Left lung (tissue), 10 donors: Measurements from ENCODE around the gene SLC45A1. TPM values are rescaled to one million over a fixed set of nuclear protein-coding genes. Genes with fewer than 3 reads are reported as not detected.
A peak's percentile ranks its signal among the peaks of the same experiment; 100 is the strongest.

Source experiments
- ATAC-seq: fragments of 200-7000 bp; cut with Tn5 transposase; one replicate; pipeline ENCODE4 v1.9.1; 2020; ENCODE audit warnings: moderate library complexity
- DNase-seq, 4 donors: peaks; one replicate each; pipeline ENCODE4 v3.0.0-alpha.2; 2013 to 2020
- H3K27ac ChIP-seq, 2 donors: fragments of 200-600 bp; sonication (generic) in 1 of 2; one replicate each; pipeline versions ENCODE4 v1.5.0 to v1.8.0; 2020 to 2021
- H3K27me3 ChIP-seq, 2 donors: fragments of 200-600 bp; sonication (generic) in 1 of 2; one replicate each; pipeline versions ENCODE4 v1.5.0 to v1.8.0; 2020 to 2021
- H3K36me3 ChIP-seq, 2 donors: fragments of 200-600 bp; sonication (generic) in 1 of 2; one replicate each; pipeline versions ENCODE4 v1.5.0 to v1.8.0; 2020 to 2021
- H3K4me1 ChIP-seq, 2 donors: fragments of 200-600 bp; one replicate each; pipeline ENCODE4 v1.8.0; 2021
- H3K4me3 ChIP-seq, 2 donors: fragments of 200-600 bp; sonication (generic) in 1 of 2; one replicate each; pipeline versions ENCODE4 v1.5.0 to v1.8.0; 2020 to 2021; ENCODE audit warnings: mild to moderate bottlenecking in 1 of 2
- H3K9me3 ChIP-seq, 2 donors: fragments of 200-600 bp; sonication (generic) in 1 of 2; one replicate each; pipeline versions ENCODE4 v1.5.0 to v1.8.0; 2020 to 2021
- CTCF ChIP-seq, 2 donors: fragments of 200-600 bp; sonication (generic) in 1 of 2; IDR thresholded peaks; one replicate each; pipeline versions ENCODE4 v1.5.0 to v1.8.0; 2021; ENCODE audit warnings: antibody characterized with exemption in 2 of 2
- intact Hi-C, 2 donors: fragments of 100-400 bp; cut with DNase I; formaldehyde crosslinking; loops; one replicate each; pipeline versions ENCODE4 v1.11.2 to v1.14.2; 2022
- polyA plus RNA-seq, 6 donors: library from polyadenylated mRNA; unstranded; fragments of 120-200 nt; gene quantifications; one replicate each; pipeline ENCODE4 v1.2.1, GENCODE V29; 2013; ENCODE audit not compliant: insufficient read length in 6 of 6
- total RNA-seq, 2 donors: library from RNA; stranded (reverse); fragmentation: NEBNext Ultra II Directional; extraction: Animal tissue kit (Norgen Biotek cat#: 25700); gene quantifications; one replicate each; pipeline ENCODE4 v1.2.1, GENCODE V29; 2021
- donor health status: DM: no; HTN: yes; CAD: no.
- donor health status: DM: no; HTN: no; CAD: no.

SLC45A1 gene
- total and polyA plus RNA-seq, 8 donors: 0.51 to 1.4 (median 0.80) TPM

- no peak overlapping the region for H3K4me3 ChIP-seq
- peak overlapping the region in 1 of 2 donors; percentile 53 for H3K27ac ChIP-seq
- peak; percentile 44 to 60 for TF ChIP-seq CTCF (IDR thresholded peaks at IDR 0.05)
- H3K9me3 ChIP-seq: no peaks in the 10 kb centered on the region
- intact Hi-C loops: loop anchor here in 1 of 2 donors (10.0 kb wide), 1 partner anchor 337 kb away; no protein-coding TSS in a partner anchor
- DNase-seq: no peak
- peaks cover 0 to 45% of the 10 kb centered on the region in 2 donors for H3K36me3 ChIP-seq
- peaks cover 3 to 9% of the 10 kb centered on the region in 2 donors for H3K4me1 ChIP-seq
- ATAC-seq: peak; percentile 12
- H3K27me3 ChIP-seq: no peaks in the 10 kb centered on the region
Measured at GRCh38 chr1:8351693-8352470, 34.0 kb downstream of the SLC45A1 start.

GRCh38 chr1:8352471-8352845, 34.5 kb downstream of the SLC45A1 start:
- Histone ChIP-seq H3K36me3 (peaks cover 0 to 50% of the 10 kb centered on the region in 2 donors), H3K27ac (peak overlapping the region in 1 of 2 donors; percentile 53), H3K4me3 (no peak overlapping the region), H3K9me3 (no peaks in the 10 kb centered on the region), H3K27me3 (no peaks in the 10 kb centered on the region), H3K4me1 (peaks cover 3 to 9% of the 10 kb centered on the region in 2 donors)
- DNase-seq (no peak), ATAC-seq (no peak)
- intact Hi-C loops: loop anchor here in 1 of 2 donors (10.0 kb wide), 1 partner anchor 338 kb away; no protein-coding TSS in a partner anchor
- no peak for TF ChIP-seq CTCF (IDR thresholded peaks at IDR 0.05)

- no peak for ATAC-seq
- TF ChIP-seq CTCF (IDR thresholded peaks at IDR 0.05): no peak
- no peak for DNase-seq
- intact Hi-C loops: loop anchor here in 1 of 2 donors (10.0 kb wide), 1 partner anchor 338 kb away; no protein-coding TSS in a partner anchor
- Histone ChIP-seq H3K4me3 (no peak overlapping the region), H3K27ac (peak overlapping the region; percentile 19 to 53), H3K27me3 (no peaks in the 10 kb centered on the region), H3K4me1 (peaks cover 3 to 6% of the 10 kb centered on the region in 2 donors), H3K9me3 (no peaks in the 10 kb centered on the region), H3K36me3 (peaks cover 5 to 57% of the 10 kb centered on the region in 2 donors)
Measured at GRCh38 chr1:8352886-8353785, 35.2 kb downstream of the SLC45A1 start.

- no peaks in the 10 kb centered on the region for H3K9me3 ChIP-seq
- H3K36me3 ChIP-seq: peaks cover 5 to 66% of the 10 kb centered on the region in 2 donors
- no peak overlapping the region for H3K4me3 ChIP-seq
- intact Hi-C loops: loop anchor here in 1 of 2 donors (10.0 kb wide), 1 partner anchor 339 kb away; no protein-coding TSS in a partner anchor
- DNase-seq (no peak), ATAC-seq (no peak)
- no peaks in the 10 kb centered on the region for H3K27me3 ChIP-seq
- TF ChIP-seq CTCF (IDR thresholded peaks at IDR 0.05): no peak
- H3K4me1 ChIP-seq: peaks cover 3% of the 10 kb centered on the region in 2 donors
- no peak overlapping the region for H3K27ac ChIP-seq
Measured at GRCh38 chr1:8354038-8354437, 36.1 kb downstream of the SLC45A1 start.
